AG09319 (cell line): ENCODE data around the gene ALDH3B2.

Experiments
- DNase-seq: peaks from one replicate; pipeline ENCODE4 v3.0.0-alpha.2; 2010; ENCODE audit warnings: low read depth; ENCODE audit errors: extremely low read depth
- CTCF ChIP-seq: IDR thresholded peaks from 2 replicates; pipeline ENCODE4 v1.5.1; 2011; ENCODE audit warnings: low read depth, mild to moderate bottlenecking, inconsistent platforms, low read length, moderate library complexity

ALDH3B2 gene

GRCh38 chr11:67652965-67653845 is 21.2 kb downstream of the ALDH3B2 start:
- no peak for DNase-seq
- TF ChIP-seq CTCF, result no peak

GRCh38 chr11:67651976-67652781 is 22.2 kb downstream of the ALDH3B2 start:
- TF ChIP-seq CTCF, result no peak
- DNase-seq, result no peak

GRCh38 chr11:67649634-67650510 is 24.6 kb downstream of the ALDH3B2 start:
- TF ChIP-seq CTCF, result no peak
- no peak for DNase-seq

GRCh38 chr11:67648796-67649613 is 25.4 kb downstream of the ALDH3B2 start:
- TF ChIP-seq CTCF, result no peak
- no peak for DNase-seq

- DNase-seq, result no peak
Observed at GRCh38 chr11:67648140-67648795, 26.2 kb downstream of the ALDH3B2 start.

More at GRCh38 chr11:67648140-67648795, 26.2 kb downstream of the ALDH3B2 start:
- no peak for TF ChIP-seq CTCF
